ENCODE results near the gene GLB1L2.

Gene GLB1L2

DNA sequence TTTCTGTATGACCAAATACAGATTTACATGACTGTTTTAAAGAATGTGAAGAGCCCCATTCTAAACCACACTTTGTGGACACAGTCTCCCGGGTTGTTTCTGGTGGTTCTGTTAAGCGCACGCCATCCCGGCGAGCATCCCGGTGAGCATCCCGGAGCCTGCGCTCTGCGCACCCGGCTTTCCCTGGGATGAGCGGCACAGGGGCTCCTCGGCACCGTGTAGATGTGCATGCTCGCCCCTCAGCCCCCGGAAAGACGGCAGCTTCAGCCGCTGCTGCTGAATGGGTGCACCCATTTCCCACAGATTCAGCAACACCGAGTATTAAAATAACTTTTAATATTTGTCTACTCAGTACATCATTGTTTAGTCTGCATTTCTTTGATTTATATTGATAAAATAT lies 36.0 kb downstream of the GLB1L2 start:
- no peak for DNase-seq (ENCODE audit: low read depth)

DNA sequence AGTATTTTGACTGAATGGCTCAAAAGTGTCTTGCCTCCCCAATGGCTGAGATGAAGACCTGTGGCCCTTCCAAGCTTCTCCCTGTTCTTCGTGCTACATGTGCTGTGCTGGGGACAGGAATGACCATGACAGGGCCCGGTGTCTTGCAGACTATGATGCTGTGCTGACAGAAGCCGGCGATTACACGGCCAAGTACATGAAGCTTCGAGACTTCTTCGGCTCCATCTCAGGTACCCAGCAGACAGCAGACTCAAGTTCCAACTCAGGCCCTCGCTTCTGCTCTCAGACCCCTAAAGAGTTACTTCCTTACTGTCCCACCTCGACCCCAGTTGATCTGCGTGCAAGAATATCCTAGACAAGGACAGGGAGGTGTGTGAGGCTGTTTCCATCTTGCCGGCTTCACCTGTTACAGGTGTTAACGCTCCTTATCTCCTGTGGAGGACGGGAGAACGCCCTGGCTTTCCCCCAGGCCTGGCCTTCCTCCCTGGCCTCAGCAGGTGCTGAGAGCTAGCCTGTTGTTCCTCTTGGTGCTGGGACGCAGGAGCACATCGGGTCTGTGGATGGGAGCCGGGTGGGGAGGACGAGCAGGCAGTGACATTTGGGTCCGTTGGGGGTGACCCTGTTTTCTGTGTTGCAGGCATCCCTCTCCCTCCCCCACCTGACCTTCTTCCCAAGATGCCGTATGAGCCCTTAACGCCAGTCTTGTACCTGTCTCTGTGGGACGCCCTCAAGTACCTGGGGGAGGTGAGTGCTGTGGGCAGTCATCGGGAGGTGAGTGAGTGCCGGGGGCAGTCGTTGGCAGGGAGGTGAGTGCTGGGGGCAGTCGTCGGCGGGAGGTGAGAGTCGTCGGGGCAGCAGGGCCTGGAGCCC lies 38.1 kb downstream of the GLB1L2 start:
- DNase-seq (ENCODE audit: low read depth): no peak

DNA sequence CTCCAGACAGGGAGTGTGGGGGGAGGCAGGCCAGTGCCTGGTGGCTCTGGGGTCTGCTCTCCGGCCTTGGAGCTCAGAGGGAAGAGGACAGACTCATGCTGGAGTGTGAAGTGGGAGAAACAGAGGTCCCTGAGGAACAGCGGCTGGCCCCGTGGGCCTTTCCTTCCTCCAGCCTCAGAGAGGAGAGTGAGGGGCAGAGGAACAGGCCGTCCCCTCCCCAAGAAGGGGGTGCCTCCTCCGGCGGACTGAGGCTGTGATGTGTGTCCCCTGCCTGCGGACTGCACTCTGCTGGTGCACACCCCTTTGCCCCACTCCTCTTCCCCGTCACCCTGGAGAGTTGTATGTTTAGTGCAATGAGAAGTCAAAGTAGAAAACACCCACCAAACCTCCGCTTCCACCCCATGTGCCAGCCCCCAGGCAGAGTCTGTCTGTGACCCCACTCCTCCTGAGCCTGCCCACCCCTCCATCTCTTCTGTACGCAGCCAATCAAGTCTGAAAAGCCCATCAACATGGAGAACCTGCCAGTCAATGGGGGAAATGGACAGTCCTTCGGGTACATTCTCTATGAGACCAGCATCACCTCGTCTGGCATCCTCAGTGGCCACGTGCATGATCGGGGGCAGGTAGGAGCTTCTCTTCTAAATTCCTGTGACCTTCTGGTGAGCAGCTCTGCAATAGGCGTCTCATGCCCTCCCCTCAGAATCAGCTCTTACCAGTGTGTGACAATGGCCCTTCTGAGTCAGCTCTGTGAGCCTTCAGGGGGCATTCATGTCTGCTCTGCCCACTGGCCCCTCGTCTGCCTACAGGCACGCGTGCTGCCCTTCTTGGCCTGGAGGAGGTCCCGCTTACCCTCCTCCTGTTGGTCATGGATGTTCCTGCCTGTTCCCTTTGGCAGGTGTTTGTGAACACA lies 39.0 kb downstream of the GLB1L2 start:
- DNase-seq (ENCODE audit: low read depth): no peak

DNA sequence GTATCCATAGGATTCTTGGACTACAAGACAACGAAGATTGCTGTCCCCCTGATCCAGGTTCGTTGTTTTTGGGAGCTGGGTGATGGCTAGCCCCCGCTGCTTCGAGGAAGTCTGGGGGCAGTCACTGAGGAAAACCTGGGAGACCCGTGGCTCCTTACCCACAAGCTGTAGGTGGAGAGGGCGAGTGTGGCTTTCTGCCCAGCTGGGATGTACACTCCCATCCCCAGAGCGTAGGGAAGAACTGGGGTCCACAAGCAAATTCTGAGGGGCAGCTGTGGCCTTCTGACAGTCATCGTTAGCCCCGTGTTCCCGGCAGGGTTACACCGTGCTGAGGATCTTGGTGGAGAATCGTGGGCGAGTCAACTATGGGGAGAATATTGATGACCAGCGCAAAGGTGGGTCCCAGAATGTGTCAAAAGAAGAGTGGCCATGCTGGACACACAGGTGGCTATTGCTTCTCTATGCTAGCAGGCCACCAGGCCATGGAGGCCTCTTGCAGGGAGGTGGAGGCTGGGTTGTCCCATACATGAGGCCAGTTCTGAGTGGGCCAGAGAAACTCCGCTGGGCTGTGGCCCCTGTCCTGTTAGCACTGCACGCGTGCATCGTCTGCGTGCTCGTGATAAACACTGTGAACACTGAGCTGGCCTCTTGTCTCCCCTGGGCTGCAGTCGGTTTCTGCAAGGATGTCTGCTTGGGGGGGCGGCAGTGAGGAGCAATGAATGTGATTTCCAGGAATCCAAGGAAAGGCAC lies 39.8 kb downstream of the GLB1L2 start:
- DNase-seq (ENCODE audit: low read depth): no peak

DNA sequence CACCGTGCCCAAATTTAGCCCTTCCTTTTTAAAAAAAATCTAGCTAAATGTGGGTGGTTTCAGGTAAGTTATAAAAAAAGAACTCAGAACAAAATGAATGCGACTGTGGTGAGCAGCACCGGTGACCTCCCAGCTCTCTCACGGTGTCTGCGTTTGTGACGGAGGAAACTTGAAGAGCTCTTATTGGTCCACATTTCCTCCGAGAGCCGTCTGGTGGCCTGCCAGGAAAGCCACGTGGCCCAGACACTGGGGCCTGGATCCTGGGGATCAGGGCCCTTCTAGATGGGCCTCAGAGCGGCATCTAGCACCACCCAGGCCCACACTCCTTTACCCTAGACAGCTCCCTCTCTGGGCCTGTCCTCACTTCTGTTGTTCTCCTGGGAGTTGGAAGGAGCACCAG lies 40.7 kb downstream of the GLB1L2 start:
- DNase-seq (ENCODE audit: low read depth): no peak

GRCh38 chr11:134372961-134373360 lies 41.2 kb downstream of the GLB1L2 start:
- no peak for DNase-seq (ENCODE audit: low read depth)

GRCh38 chr11:134373591-134374052 lies 41.8 kb downstream of the GLB1L2 start:
- DNase-seq (ENCODE audit: low read depth): no peak

DNA sequence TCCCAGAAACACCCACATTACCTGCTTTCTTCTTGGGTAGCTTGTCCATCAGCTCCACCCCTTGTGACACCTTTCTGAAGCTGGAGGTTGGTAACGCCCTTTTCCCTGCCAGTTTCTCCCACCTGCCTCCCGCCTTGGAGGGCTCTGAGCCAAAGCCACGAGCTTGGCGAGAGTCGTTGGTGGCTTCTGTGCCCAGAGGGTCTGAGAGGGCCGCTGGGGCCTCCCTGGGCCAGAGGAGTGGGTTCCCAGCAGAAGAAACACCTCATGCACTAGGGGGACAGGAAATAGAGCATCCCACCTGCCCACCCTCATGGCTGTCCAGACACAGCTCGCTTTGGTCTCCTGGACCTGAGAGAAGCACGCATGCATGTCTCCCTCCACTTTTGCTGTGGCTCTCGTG lies 42.4 kb downstream of the GLB1L2 start:
- DNase-seq (ENCODE audit: low read depth): no peak

GRCh38 chr11:134374891-134375550 lies 43.2 kb downstream of the GLB1L2 start:
- no peak for DNase-seq (ENCODE audit: low read depth)

GRCh38 chr11:134376150-134376921 lies 44.5 kb downstream of the GLB1L2 start:
- no peak for DNase-seq (ENCODE audit: low read depth)

- DNase-seq (ENCODE audit: low read depth): no peak
Observed at GRCh38 chr11:134377876-134378275, 46.1 kb downstream of the GLB1L2 start.

DNA sequence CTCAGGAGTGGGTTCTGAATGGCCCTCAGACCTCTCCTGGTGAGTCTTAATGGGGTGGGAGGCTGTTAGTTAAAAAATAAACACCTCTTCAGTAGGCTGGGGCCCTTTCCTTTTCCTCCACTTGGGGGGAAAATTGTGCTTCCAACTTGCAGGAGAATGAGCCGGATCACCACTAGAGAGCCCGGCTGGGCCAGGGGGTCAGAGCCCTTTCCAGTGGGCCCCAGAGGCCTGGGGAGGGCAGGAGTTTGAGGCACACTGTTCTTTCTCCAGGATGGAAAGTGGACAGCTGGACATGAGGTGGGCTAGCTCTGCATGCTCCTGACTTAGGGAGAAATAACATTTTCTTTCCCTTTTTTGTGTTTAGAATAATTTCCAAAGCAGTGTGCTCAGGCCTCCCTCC lies 47.5 kb downstream of the GLB1L2 start:
- no peak for DNase-seq (ENCODE audit: low read depth)

- DNase-seq (ENCODE audit: low read depth): no peak
Observed at GRCh38 chr11:134380229-134380628, 48.4 kb downstream of the GLB1L2 start.

- no peak for DNase-seq (ENCODE audit: low read depth)
Observed at GRCh38 chr11:134380785-134381184, 49.0 kb downstream of the GLB1L2 start.

DNA sequence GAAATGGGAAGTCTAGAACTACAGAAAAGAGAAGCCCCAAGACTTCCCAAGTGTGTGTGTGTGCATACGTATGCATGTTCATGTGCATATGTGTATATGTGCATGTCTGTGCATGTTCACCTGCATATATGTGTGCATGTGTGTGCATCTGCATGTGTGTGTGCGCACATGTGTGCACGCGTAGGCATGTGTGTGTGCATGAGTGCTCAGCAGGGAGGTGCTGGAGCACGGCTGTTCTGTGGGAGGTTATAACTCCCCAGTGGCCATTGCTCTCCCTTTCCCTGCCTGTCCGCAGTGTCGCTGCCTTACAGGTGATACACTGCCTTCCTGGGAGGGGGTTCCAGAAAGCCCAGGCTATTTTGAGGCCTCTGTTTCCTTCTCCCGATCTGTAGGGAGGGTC lies 50.5 kb downstream of the GLB1L2 start:
- DNase-seq (ENCODE audit: low read depth): no peak

DNA sequence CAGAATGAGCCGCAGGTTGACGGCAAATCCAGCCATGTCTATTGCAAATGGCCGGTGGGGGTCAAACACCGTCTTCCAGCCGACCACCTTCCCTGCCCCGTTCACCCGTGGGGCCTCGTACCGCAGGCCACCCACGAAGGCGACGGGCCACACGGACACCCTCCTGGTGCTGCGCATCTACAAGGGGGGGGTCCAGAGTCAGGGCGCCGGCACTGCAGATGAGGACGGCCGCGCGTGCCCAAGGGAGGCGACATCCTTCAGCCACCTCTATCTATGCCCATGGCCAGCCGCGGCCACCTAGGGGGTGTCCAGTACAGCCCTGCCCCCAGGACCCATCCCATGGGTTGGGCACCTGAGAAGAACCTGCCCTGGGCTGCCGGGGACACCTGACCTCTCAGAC lies 51.0 kb downstream of the GLB1L2 start:
- no peak for DNase-seq (ENCODE audit: low read depth)

DNA sequence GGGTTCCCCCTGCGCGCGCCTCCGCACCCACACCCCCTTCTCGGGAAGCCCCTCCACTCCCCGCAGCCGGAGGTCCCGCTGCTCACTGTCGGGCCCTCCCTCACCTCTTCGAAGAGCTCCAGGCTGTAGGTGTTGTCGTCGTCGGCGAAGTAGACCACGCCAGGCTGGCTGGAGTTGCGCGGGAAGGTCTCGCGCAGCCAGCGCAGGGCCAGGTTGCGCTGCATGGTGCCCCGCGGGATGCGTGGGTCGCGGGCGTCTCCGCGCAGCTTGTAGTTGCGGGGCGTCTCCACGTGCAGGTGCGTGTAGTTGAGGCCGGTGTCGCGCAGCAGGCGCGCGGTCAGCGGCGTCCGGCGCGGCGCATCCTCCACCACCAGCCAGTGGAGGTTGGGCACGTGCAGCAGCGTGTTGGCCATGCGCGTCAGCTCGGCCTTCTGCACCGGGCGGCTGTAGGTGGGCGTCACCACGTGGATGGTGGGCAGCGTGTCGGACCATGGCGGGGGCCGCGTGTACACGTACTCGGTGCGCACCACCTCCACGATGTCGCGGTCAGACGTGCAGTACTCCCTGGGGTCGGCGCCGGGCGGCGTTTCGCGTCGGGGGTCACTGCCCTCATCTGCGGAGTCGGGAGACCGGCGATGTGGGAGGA lies 51.9 kb downstream of the GLB1L2 start:
- no peak for DNase-seq (ENCODE audit: low read depth)

- DNase-seq (ENCODE audit: low read depth): no peak
Observed at GRCh38 chr11:134384406-134384805, 52.6 kb downstream of the GLB1L2 start.

DNA sequence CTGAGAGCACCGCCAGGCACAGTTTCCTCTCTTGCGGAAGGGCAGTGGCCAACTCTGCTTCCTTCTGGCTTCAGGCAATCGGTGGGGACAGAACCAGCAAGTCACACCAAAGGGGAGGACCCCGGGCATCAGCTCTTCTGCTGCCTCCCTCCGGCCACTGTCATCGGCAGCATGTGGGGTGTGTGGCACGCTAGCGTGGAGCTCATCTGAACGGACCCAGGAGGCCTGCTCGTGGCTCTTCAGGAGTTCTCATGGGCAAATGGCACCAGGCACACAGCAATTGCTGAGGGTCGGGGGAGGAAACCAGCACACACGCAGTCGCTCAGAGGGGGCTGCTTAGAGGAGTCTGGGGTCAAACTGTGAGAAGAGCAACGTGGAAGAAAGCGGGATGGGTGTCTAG lies 53.4 kb downstream of the GLB1L2 start:
- DNase-seq (ENCODE audit: low read depth): no peak

DNA sequence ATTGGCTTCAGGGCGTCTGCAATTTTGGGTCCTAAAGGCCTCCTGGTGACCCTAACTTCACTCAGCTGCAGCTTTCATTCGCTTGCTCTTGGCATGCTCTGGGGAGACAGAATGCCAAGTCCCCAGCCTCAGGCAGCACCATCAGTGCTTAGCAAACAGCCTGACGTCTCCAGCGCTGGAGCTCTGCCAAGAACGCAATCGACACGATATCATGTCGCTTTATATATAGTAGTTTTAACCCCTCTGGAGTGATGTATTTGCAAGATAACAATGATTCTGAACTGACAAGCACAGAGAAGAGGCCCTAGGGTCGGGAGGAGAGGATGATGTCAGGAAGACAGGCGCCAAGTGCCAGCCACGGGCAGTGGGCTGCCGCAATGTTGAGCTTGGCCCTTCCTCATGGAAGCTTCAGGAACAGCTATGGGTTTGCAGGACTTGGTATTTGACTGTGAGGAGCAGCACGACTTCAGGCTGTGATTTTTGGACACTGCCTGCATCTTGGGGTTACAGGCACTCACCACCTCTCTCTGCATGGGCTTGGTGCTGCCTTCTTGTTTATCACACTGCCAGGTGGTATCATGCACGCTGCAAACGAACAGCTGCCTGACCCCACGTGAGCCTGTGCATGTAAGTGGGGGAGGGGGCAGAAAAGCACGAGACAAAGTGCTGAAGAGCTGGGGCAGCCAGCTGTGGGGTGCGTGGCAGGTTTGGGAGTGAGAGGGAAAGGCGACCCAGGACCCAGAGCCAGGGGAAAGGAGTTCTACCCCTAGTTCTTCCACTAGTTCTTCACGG lies 54.2 kb downstream of the GLB1L2 start:
- DNase-seq (ENCODE audit: low read depth): no peak
